SK-N-MC (cell line): Measurements from ENCODE around the gene CEP164.

Experiments
- EZH2 ChIP-seq: fragments of 200-600 bp; sonication (generic); IDR thresholded peaks from one replicate; pipeline ENCODE4 v1.6.1; 2017; ENCODE audit warnings: antibody characterized with exemption
- POLR2AphosphoS5 ChIP-seq: IDR thresholded peaks from 2 replicates; pipeline ENCODE4 v1.6.1; 2012; ENCODE audit warnings: mild to moderate bottlenecking, low read depth, low read length, borderline replicate concordance

GRCh38 chr11:117461396-117462182 lies 133.9 kb downstream of the CEP164 start:
- TF ChIP-seq POLR2AphosphoS5 (no peak), EZH2 (no peak)
